ENCODE data around the gene PLAC8L1. TPM values are rescaled to one million over a fixed set of nuclear protein-coding genes. Genes with fewer than 3 reads are reported as not detected.

Gene PLAC8L1
- total RNA-seq, 1 experiment from 2014 or later: not detected

GRCh38 chr5:146042628-146043279 is 62.6 kb downstream of the PLAC8L1 start:
- peak; percentile 94 for DNase-seq (ENCODE audit: low read depth)

GRCh38 chr5:146041180-146041789 is 64.1 kb downstream of the PLAC8L1 start:
- DNase-seq (ENCODE audit: low read depth): peak; percentile 24

GRCh38 chr5:146040527-146040926 is 64.8 kb downstream of the PLAC8L1 start:
- DNase-seq (ENCODE audit: low read depth): no peak

- DNase-seq (ENCODE audit: low read depth): no peak
Observed at GRCh38 chr5:146039420-146039819, 66.0 kb downstream of the PLAC8L1 start.

GRCh38 chr5:146034605-146035004 is 70.8 kb downstream of the PLAC8L1 start:
- DNase-seq (ENCODE audit: low read depth): no peak

Other genes starting within 250 kb of the PLAC8L1 start
- not detected in 2 replicates for gene GRXCR2, start 232.6 kb downstream of the PLAC8L1 start, total RNA-seq (2014; rRNA removed; shearing (Covaris generic))
- gene SH3RF2, start 169.0 kb downstream of the PLAC8L1 start, total RNA-seq (2014; rRNA removed; shearing (Covaris generic)): 7.6 and 11.9 TPM in 2 replicates
- gene LARS1, start 77.1 kb upstream of the PLAC8L1 start, total RNA-seq (2014; rRNA removed; shearing (Covaris generic)): 46.0 and 60.6 TPM in 2 replicates
- 12.3 and 18.7 TPM in 2 replicates for gene RBM27, start 98.0 kb upstream of the PLAC8L1 start, total RNA-seq (2014; rRNA removed; shearing (Covaris generic))
- gene POU4F3, start 233.3 kb upstream of the PLAC8L1 start, total RNA-seq (2014; rRNA removed; shearing (Covaris generic)): 0.10 and 0.17 TPM in 2 replicates